ENCODE results near the gene THSD7A.

Gene THSD7A, protein sequence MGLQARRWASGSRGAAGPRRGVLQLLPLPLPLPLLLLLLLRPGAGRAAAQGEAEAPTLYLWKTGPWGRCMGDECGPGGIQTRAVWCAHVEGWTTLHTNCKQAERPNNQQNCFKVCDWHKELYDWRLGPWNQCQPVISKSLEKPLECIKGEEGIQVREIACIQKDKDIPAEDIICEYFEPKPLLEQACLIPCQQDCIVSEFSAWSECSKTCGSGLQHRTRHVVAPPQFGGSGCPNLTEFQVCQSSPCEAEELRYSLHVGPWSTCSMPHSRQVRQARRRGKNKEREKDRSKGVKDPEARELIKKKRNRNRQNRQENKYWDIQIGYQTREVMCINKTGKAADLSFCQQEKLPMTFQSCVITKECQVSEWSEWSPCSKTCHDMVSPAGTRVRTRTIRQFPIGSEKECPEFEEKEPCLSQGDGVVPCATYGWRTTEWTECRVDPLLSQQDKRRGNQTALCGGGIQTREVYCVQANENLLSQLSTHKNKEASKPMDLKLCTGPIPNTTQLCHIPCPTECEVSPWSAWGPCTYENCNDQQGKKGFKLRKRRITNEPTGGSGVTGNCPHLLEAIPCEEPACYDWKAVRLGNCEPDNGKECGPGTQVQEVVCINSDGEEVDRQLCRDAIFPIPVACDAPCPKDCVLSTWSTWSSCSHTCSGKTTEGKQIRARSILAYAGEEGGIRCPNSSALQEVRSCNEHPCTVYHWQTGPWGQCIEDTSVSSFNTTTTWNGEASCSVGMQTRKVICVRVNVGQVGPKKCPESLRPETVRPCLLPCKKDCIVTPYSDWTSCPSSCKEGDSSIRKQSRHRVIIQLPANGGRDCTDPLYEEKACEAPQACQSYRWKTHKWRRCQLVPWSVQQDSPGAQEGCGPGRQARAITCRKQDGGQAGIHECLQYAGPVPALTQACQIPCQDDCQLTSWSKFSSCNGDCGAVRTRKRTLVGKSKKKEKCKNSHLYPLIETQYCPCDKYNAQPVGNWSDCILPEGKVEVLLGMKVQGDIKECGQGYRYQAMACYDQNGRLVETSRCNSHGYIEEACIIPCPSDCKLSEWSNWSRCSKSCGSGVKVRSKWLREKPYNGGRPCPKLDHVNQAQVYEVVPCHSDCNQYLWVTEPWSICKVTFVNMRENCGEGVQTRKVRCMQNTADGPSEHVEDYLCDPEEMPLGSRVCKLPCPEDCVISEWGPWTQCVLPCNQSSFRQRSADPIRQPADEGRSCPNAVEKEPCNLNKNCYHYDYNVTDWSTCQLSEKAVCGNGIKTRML (N-terminal part only)

DNA sequence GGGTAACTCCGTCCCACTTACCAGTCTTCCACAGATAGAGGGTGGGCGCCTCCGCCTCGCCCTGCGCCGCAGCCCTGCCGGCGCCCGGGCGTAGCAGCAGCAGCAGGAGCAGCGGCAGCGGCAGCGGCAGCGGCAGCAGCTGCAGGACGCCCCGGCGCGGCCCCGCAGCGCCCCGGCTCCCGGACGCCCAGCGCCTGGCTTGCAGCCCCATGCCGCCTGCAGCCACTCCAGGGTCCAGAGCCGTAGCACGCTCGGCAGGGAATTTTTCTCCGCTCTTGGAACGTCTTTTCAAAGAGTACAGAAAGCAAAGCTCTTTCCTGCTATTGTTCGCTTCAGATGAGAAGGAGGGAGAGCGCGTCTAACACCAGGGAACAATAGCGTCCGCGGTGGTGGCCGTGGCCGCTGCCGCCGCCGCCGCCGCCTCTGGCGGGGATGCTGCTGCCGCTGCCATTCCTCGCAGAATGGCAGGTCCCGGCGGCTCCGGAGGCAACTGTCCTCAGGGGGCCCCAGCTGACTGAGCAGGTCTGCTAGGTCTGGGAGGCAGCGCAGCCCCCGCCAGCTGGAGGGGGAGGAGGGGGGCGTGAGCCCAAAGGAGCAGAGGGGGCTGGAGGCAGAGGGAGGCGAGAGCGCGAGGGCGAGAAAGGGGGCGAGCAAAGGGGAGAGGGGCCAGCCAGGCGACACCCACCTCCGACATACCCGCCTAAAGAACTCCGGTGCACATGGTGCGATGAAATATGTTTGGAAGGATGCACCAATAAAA is at the start of gene THSD7A:
TSS of gene THSD7A (minus strand) at position 463 of the 760 bp plus-strand sequence. CDS start at position 211, 252 bp downstream.
- DNase-seq (ENCODE audit: low read depth, low spot score): no peak
- no peak within 1 kb of the TSS for H3K27ac ChIP-seq

DNA sequence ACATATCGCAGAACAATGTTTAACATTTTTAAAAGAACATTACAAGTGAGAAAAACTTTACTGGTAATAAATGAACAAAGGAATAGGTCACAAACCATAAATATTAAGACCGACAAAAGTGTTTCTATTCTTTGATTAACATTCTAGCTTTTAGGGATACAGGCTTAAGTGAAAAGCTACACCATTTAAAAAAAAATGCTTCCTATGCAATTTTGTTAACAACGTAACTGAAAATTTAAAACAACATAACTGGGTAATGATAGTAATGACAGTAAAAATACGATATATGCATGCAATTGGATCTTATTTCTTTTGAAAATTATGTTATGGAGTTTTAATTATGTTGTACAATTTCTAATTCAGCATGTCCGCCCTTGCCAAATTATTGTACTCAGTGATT is 49.7 kb upstream of the THSD7A start:
- H3K27ac ChIP-seq: no peak overlapping the region
- DNase-seq (ENCODE audit: low read depth, low spot score): no peak

DNA sequence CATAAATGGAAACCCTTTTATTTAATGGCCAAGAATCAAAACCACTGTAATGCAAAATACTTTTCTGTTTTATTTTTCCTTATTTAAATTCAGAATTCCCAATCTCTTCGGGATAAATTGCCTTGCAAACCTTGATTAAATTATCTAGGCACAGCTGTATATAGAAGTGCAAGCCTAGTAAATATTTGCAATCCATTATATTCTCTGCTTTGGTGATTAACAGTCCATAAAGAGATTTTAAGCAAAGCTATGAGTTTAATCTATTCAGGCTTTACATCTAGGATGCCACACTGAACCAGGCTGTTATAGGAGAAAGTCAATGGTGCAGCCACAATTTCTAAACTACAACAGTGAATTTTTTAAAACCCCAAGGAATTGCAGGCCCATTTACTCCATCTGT is 43.6 kb upstream of the THSD7A start:
- no peak for DNase-seq (ENCODE audit: low read depth, low spot score)
- no peak overlapping the region for H3K27ac ChIP-seq

DNA sequence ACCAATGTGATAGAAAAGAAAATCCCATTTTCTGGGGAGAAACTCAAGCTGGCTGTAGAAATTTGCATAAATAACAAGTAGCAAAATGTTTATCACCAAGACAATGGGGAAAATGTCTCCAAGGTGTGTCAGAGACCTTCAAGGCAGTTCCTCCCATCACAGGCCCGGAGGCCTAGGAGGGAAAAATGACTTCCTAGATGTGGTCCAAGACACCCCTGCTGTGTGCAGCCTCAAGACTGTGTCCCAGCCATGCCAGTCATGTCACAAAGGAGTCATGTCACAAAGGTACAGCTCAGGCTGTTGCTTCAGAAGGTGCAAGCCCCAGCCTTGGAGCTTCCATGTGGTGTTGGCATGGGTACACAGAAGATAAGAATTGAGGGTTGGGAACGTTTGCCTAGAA is 33.7 kb upstream of the THSD7A start:
- H3K27ac ChIP-seq: no peak overlapping the region
- no peak for DNase-seq (ENCODE audit: low read depth, low spot score)

DNA sequence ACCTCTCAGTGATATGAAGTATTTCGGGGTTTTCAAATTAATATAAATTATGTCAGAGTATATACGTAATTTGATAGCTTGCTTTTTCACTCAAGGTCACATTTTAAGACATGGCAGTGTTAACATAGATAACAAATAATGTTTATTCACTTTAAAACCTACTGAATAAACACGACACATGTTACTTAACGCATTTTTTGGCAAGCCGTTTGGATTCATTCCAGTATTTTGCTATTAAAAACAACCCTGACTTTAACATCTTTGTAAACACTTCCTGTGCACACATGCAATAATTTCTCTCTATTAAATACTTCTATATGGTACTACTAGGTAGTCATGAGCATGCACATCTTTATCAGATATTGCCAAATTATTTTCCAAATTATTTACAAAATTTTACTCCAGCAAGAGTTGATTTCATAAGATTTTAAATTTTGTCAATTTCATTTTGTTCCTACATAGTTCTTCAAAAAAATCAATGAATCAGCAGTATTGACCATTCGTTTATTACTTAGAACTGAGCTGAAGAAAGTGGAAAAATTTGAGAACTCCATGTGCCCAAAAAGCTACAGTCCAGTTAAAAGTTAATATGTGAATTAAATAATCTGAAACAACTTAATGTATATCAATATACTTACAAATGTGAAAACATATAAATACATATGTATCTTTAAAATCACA is 26.8 kb upstream of the THSD7A start:
- no peak for DNase-seq (ENCODE audit: low read depth, low spot score)
- no peak overlapping the region for H3K27ac ChIP-seq

DNA sequence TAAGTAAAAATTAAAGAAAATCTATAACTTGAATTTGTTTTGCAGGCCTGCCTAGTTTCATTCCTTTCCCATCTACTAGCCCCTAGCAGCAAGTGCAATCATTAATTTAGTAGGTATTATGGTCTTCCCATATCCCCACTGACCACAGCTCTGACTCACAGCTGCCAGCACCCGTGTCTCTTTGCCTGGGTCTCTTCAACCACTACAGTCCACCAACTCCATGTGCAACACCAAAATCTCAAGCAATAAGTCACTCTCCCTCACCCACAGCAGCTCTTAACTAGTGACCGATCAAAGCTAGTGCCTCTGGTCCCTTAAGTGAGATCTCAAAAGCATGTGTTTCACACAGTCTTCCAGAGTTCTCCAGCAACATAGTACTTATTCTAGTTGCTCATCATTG is 26.0 kb upstream of the THSD7A start:
- no peak overlapping the region for H3K27ac ChIP-seq

DNA sequence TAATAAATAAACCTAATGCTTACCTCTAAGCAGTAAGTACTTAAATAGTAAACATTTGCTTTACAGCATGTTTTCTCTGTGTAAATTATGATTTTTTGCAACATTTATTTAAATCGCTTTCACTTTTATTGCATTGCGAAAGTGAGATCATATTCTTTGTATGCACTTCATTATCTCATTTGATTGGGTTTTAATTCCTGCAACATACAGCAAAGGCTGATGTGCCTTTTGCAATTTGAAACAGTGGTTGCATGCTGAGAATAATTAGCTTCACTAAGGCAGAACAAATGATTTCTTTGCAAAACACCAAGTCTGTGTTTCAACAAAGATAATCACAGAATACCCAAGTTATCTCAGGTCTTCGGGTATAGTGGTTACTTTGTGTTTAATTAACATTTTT is 16.3 kb upstream of the THSD7A start:
- no peak overlapping the region for H3K27ac ChIP-seq
- DNase-seq (ENCODE audit: low read depth, low spot score): no peak

More for the DNA sequence above, 26.0 kb upstream of the THSD7A start:
- DNase-seq (ENCODE audit: low read depth, low spot score): no peak

DNA sequence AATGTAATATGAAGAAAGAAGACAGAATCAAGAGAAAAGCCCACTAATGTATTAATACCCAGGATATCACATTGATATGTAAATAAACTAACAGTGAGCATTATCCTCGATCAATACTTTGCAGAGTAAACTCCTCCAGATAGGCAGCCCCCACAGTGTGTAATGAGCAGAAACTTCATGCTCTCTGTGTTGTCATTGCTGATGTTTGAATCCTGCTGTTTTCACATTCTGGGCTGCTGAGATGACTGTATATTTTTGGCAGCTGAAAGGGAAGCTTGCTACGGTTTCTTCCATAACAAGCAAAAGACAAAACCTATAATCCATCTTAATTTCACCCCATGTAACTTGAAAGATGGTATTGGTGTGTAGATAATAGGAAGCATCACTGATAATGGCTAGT is 15.3 kb upstream of the THSD7A start:
- DNase-seq (ENCODE audit: low read depth, low spot score): no peak
- no peak overlapping the region for H3K27ac ChIP-seq

DNA sequence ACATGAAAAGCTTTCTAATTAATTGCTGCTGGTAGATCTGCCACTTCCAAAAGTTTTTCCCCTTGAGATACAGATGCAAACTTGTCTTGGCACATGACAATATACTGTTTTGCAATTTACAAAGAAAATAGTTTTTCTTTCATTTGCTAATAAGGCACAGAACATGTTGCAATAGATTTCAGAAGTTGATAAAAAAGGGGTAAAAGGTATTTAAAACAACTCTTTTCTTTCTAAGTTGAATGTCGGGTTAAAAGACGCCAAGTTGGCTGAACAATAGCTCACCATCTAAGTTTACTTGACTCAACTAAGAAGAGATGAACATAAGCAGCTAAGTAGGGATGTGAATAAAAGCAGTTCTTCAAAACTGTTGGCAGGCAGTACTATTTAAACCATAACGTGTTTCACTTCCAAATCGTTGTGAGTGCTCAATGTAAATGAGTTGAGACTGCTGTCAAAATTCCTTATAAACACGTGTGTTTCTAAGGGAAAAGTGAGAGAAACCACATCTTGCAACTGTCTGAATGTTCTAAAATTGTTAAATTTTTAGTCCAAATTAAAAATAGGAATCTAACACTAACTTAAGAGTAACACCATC is 14.5 kb upstream of the THSD7A start:
- DNase-seq (ENCODE audit: low read depth, low spot score): no peak
- no peak overlapping the region for H3K27ac ChIP-seq

DNA sequence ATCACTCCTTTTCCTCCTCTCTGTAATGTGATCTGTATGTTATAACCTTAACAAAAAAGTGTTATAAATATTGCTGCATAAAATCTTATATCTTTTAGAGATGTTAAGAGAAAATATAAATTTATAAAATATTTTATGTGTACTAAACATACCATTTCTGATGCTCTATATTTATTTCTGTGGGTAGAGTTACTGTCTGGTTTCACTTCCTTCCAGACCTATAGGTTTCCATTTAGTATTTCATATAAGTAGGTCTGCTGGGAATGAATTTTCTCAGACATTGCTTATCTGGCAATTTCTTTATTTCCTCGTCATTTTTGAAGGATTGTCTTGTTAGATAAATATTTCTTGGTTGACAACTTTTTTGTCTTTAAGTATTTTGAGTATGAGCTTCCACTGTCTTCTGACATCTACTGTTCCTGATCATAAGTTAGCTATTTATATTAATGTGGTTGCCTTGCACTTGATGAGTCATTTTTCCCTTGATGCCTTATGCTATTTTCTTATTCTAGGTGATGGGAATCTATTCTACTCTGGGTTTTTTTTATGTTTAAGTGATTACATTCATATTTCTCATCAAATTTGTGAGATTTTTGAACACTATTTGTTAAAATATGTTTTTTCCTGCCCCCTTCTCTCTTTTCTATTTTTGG is 11.2 kb upstream of the THSD7A start:
- H3K27ac ChIP-seq: no peak overlapping the region
- DNase-seq (ENCODE audit: low read depth, low spot score): no peak

DNA sequence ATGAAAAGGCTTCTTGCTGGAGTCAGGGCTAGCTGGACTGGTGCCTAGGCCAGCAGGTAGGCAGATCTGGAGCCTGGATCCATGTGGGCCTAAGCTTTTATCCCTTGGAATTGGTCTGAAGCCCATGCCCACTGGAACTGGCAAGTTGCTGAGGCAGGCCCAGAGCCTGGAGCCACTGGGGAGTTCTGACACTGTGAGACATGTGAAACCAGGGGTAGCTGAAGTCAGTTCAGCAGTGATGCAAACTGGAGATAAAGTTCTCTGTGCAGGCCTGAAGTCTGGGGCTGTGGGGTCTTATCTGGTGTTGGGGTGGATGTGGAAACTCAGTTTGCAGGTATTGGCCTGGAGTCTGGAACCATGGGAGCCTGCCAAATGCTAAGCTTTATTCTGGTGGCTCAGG is 9.7 kb upstream of the THSD7A start:
- no peak for DNase-seq (ENCODE audit: low read depth, low spot score)
- no peak overlapping the region for H3K27ac ChIP-seq

DNA sequence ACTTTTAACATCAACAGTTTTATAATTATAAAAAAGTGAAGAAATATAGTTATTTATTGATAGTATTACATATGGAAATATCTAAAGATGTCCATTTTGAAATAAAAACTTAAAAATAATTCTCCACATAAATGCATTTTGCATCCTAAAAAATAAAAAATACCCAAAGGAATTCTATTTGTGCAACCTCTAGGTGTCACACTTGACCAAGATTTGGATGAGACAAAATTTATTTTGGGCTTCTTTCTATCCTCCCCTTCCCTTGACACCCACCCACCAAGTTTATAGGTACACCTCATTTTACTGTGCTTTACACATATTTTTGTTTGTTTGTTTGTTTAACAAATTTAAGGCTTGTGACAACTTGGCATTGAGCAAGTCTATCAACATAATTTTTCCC is 3.3 kb upstream of the THSD7A start:
- no peak for DNase-seq (ENCODE audit: low read depth, low spot score)
- H3K27ac ChIP-seq: no peak overlapping the region

DNA sequence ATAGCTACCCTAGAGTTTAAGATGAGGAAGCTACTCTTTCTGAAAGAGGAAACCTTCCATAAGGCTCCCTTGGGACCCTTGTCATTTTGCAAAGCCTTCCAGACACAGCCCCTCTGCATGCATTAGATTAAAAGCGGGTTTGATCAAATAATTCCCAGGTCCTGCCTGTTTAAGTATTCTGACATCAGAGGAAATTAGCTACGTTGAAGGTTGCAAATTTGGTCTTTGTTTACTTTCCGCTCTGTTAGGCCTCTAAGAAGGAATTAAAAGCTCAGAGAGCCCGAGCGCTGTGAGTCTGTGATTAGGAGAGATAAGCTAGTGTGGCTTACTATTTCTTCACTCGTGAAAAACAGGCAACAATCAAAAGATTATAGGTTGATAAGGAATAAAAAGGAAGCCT is 1.4 kb upstream of the THSD7A start:
- DNase-seq (ENCODE audit: low read depth, low spot score): no peak
- H3K27ac ChIP-seq: no peak overlapping the region

DNA sequence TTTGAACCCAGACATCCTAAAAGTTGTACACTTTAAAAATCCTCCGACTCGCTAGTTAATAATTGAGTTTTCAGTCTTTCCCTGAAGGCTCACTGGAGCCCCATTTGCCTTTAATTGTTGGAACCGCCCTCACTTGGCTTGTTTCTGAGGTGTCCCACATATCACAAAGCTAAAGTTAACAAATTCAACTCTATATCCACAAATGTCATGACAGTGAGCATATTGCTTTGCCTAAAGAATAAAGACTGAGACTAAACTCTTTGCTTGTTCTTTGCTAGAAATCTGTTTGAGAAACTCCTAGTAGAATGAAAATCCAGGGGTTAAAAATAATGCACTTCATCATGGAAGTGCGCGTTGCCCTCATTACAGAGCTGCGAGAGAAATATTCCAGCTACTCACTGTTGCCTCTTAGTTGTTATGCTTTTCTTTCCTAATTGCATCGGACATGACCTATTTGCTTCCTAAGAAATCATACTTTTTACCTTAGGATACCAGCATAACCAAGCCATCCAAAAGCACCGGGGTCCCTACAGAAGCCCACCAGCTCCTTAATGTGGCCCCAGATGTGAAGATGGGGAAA is 752 bp downstream of the THSD7A start:
- no peak overlapping the region for H3K27ac ChIP-seq
- DNase-seq (ENCODE audit: low read depth, low spot score): no peak

DNA sequence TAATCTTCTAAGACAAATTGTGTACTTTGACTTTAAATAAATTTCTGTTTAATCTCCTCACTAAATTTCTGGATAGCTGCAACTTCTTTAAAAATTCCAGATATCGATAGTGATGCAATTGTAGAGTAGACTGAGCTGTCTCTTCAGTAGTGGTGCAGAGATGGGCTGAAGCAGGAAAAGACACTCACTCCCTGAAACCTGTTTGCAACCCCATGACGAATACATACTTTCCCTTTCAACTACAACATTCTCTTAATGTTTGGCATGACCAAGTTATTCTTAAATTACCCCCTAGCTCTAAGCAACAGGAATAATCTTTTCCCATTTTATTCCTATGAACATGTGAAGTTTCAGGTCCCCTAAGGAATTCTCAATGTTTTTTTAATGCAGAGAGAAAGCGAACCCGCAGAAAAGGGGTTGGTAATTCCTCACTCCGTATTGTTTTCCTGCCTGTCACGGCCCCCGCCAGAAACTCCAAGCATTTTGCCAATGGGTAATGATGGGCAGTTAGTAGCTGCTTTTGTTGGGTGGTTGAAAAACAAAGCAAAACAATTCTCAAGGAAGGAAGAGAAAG is 1.3 kb downstream of the THSD7A start:
- H3K27ac ChIP-seq: no peak overlapping the region
- no peak for DNase-seq (ENCODE audit: low read depth, low spot score)

DNA sequence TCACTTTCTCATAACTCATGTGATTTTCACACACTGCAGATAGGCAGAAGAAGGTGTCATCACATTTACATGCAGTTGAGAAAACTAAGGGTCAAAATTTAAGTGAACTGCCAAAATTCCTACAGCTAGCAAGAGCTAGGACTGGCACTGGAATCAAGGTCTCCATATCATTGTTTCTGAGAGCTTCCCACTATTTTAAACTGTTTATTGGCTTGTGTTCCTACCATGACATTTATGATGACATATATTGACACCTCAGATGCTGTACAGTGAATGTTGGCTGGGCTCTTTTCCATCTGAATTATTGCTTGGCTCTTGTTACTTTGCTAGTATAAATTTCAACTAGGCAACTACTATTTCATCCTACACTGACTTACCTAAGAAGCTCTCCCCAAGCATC is 2.0 kb downstream of the THSD7A start:
- no peak overlapping the region for H3K27ac ChIP-seq
- no peak for DNase-seq (ENCODE audit: low read depth, low spot score)

DNA sequence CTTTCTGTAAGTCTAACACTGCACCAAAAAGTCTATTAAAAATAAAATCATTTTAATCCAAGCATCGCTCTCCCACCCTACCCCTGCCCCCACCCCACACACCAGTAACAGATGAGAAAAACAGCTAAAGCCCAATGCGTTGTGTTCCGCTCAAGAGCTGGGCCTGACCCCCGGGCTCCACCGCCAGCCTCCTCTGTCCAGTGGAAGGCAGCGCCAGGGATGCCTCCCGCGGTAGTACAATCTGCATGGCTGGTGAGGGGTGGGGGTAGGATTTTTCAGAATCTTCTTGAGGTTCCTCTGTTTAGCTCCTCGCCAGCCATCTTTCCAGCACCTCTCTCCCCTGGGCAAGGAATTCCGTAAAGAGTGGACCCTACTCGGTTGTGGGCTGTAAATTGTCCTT is 12.1 kb downstream of the THSD7A start:
- no peak overlapping the region for H3K27ac ChIP-seq
- DNase-seq (ENCODE audit: low read depth, low spot score): no peak

DNA sequence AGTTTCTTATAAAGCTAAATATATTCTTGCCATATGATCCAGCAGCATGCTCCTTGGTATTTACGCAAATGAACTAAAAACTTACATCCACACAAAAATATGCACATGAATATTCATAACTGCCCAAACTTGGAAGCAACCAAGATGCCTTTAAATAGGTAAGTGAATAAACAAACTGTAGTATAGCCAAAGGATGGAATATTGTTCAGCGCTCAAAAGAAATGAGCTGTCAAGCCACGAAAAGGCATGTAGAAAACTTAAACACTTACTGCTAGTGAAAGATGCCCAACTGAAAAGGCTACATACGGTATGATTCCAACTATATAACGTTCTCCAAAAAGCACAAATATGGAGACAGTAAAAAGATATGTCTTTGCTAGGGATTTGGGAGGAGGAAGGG is 12.7 kb downstream of the THSD7A start:
- no peak for DNase-seq (ENCODE audit: low read depth, low spot score)

More for the DNA sequence above, 12.7 kb downstream of the THSD7A start:
- H3K27ac ChIP-seq: no peak overlapping the region
